ENCODE measurements around the gene TYW3. TPM values are rescaled to one million over a fixed set of nuclear protein-coding genes. Genes with fewer than 3 reads are reported as not detected.

Gene TYW3
- total RNA-seq, 1 donor from 2014 or later = 9.5 TPM

DNA sequence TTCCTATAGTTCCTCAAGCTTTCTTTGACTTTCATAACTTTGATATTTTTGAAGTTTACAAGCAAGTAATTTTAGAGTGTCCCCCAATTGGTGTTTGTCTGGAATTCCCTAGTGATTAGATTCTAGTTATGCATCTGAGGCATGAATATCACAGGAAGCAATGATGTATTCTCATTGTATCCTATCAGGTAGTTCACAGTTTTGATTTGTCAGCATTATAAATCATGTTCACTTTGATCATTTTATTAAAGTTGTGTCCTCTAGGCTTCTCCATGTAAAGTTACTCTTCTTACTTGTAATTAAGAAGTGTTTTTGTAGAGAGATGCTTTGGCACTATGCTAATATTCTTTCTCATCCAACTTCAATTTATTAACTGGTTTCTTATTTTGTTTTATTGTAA lies 53.0 kb downstream of the TYW3 start:
- Histone ChIP-seq H3K4me3 (ENCODE audit: low read depth, low read length) (no peak overlapping the region), H3K36me3 (ENCODE audit: control insufficient read depth, insufficient read depth, low read length) (no peaks in the 10 kb centered on the region), H3K27me3 (ENCODE audit: control insufficient read depth, insufficient read depth, low read length) (no peaks in the 10 kb centered on the region)
- TF ChIP-seq, protein P1, sequence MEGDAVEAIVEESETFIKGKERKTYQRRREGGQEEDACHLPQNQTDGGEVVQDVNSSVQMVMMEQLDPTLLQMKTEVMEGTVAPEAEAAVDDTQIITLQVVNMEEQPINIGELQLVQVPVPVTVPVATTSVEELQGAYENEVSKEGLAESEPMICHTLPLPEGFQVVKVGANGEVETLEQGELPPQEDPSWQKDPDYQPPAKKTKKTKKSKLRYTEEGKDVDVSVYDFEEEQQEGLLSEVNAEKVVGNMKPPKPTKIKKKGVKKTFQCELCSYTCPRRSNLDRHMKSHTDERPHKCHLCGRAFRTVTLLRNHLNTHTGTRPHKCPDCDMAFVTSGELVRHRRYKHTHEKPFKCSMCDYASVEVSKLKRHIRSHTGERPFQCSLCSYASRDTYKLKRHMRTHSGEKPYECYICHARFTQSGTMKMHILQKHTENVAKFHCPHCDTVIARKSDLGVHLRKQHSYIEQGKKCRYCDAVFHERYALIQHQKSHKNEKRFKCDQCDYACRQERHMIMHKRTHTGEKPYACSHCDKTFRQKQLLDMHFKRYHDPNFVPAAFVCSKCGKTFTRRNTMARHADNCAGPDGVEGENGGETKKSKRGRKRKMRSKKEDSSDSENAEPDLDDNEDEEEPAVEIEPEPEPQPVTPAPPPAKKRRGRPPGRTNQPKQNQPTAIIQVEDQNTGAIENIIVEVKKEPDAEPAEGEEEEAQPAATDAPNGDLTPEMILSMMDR (IDR thresholded peaks at IDR 0.05; ENCODE audit: insufficient read depth, low read length, poor library complexity, severe bottlenecking) = no peak
- no peak for DNase-seq (ENCODE audit: low read depth)

DNA sequence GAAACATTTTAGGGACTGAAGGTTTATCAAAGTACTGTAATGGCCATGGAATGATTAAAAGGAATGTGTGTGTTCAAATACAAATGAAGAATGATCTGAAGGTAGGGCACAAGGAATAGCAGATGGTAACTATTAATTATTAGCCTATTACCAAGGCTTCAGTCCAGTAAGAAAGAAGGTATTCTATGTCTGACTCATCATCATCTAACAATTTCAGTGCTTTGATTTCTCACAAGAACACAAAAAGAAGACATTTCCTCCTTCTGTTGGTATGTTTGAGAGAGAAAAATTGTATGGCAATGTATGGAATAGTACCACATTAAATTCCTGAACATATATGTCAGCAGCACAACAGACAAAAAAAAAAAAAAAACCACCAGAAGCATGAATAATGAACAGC lies 57.5 kb downstream of the TYW3 start:
- Histone ChIP-seq H3K4me3 (ENCODE audit: low read depth, low read length) (no peak overlapping the region), H3K27me3 (ENCODE audit: control insufficient read depth, insufficient read depth, low read length) (no peaks in the 10 kb centered on the region), H3K36me3 (ENCODE audit: control insufficient read depth, insufficient read depth, low read length) (no peaks in the 10 kb centered on the region)
- TF ChIP-seq, protein P1 (IDR thresholded peaks at IDR 0.05; ENCODE audit: insufficient read depth, low read length, poor library complexity, severe bottlenecking) = no peak
- peak; percentile 42 for DNase-seq (ENCODE audit: low read depth)

DNA sequence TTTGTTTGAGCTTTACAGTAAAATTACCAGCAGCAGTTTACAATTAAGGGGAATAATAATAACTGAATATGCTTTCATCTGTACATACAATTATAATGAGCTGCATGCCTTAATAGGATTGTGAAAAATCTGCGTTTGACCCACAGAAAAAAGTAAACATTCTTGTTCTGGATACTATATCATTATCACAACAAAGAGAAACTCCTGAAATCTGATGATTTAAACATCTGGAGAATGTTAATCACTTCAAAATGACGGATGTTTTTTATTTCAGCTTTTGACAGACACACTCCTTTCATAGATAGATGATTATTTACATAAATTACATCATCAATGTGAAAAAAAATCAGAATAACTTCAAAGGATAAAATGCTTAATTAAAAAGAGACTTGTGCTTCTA lies 58.5 kb downstream of the TYW3 start:
- TF ChIP-seq, protein P1 (IDR thresholded peaks at IDR 0.05; ENCODE audit: insufficient read depth, low read length, poor library complexity, severe bottlenecking) = no peak
- no peak for DNase-seq (ENCODE audit: low read depth)
- Histone ChIP-seq H3K27me3 (ENCODE audit: control insufficient read depth, insufficient read depth, low read length) (no peaks in the 10 kb centered on the region), H3K4me3 (ENCODE audit: low read depth, low read length) (no peak overlapping the region), H3K36me3 (ENCODE audit: control insufficient read depth, insufficient read depth, low read length) (no peaks in the 10 kb centered on the region)

DNA sequence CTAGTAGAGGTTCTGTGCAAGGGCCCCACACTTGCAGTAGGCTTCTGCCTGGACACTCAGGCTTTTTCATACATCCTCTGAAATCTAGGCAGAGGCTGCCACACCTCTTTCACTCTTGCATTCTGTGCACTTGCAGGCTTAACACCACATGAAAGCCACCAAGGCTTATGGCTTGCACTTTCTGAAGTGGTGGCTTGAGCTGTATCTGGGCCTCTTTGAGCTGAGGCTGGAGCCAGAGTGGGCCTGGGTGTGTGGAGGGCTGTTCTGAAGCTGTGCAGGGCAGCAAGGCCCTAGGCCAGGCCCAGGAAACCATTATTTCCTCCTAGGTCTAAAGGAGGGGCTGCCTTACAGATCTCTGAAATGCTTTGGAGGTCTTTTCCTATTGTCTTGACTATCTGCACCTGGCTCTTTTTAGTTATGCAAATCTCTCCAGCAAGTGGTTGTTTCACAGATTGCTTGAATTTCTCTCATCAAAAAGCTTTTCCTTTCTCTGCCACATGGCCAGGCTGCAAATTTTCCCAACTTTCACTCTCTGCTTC lies 66.2 kb downstream of the TYW3 start:
- Histone ChIP-seq H3K27me3 (ENCODE audit: control insufficient read depth, insufficient read depth, low read length) (no peaks in the 10 kb centered on the region), H3K4me3 (ENCODE audit: low read depth, low read length) (no peak overlapping the region), H3K36me3 (ENCODE audit: control insufficient read depth, insufficient read depth, low read length) (no peaks in the 10 kb centered on the region)
- no peak for DNase-seq (ENCODE audit: low read depth)
- TF ChIP-seq, protein P1 (IDR thresholded peaks at IDR 0.05; ENCODE audit: insufficient read depth, low read length, poor library complexity, severe bottlenecking) = no peak

DNA sequence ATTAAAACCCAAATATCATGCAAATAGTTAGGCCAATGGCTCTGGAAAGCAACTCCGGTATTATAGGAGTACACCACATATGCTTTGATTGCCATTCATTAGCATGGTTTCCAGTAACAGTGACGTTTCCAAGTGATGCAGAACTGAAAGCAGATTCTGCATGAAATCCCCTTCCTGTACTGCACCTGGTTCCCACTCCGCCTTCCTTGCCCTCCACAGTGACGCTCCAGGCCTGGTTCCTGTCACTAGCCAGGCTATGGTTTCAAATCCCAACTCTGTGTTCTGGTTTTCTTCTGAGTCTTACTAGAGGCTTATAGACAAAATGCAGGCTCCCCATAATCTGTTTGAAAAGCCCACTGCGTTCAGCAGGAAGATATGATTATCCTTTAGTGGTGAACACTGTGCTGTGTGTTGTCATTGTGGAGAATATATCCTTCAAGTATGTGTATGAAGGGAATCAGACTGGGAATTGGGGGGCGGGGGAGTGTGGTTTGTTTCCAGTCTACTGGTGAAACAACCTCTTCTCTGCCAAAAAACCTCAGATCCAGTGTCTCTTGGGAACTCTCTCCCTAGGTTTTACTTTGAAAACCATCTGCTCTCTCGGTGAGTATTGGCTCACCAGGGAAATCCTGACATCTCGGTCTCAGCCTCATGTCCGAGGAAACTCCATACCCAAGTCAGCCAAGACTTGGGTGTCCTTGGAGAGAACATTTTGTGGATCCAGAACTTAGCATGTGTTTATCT lies 78.7 kb downstream of the TYW3 start:
- DNase-seq (ENCODE audit: low read depth) = no peak
- H3K36me3 ChIP-seq (ENCODE audit: control insufficient read depth, insufficient read depth, low read length) = no peaks in the 10 kb centered on the region
- TF ChIP-seq, protein P1 (IDR thresholded peaks at IDR 0.05; ENCODE audit: insufficient read depth, low read length, poor library complexity, severe bottlenecking) = no peak
- no peak overlapping the region for H3K4me3 ChIP-seq (ENCODE audit: low read depth, low read length)
- no peaks in the 10 kb centered on the region for H3K27me3 ChIP-seq (ENCODE audit: control insufficient read depth, insufficient read depth, low read length)

DNA sequence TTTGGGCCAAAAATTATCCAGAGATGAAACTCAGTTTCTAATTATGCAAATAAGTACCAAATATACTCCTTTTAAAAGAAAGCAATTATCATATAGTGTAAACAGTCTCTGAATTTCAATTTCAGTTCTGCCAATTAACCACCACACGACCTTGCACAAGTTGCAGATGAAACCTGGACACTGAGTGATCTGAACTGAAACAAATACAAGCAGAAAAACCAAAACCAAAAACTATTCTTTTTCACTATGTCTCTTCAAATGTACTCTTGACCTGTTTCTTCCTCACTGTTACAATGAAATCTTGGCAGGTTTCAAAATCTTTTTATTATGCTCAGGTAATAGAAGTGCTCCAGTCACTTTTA lies 79.2 kb downstream of the TYW3 start:
- no peak for DNase-seq (ENCODE audit: low read depth)
- no peaks in the 10 kb centered on the region for H3K27me3 ChIP-seq (ENCODE audit: control insufficient read depth, insufficient read depth, low read length)
- TF ChIP-seq, protein P1 (IDR thresholded peaks at IDR 0.05; ENCODE audit: insufficient read depth, low read length, poor library complexity, severe bottlenecking) = no peak
- H3K36me3 ChIP-seq (ENCODE audit: control insufficient read depth, insufficient read depth, low read length) = no peaks in the 10 kb centered on the region
- H3K4me3 ChIP-seq (ENCODE audit: low read depth, low read length) = no peak overlapping the region
